Glomerular visceral epithelial cell (primary cell): ENCODE data around the gene WNT11.
A peak's percentile ranks its signal among the peaks of the same experiment; 100 is the strongest.

Experiments
- DNase-seq: peaks from one replicate; pipeline ENCODE4 v3.0.0-alpha.2; 2016; ENCODE audit errors: extremely low spot score

WNT11 gene

DNA sequence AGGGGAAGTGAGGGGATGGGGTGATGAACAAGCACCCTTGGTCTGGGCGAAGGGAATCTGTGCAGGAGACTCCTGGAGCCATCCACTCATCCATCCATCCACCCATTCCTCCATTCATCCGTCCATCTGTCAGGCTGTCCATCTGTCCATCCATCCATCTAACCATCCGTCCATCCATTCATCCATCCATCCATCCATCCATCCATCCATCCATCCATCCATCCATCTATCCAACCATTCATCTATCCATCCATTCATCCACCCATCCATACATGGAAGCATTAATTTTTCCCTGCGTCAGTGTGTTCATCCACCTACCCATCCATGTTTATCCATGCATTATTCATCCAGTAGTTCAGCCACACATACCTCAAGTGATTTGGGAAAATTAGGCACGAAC, 32.0 kb downstream of the WNT11 start:
- no peak for DNase-seq

- no peak for DNase-seq
Observed at GRCh38 chr11:76173663-76174062, 32.6 kb downstream of the WNT11 start.

- no peak for DNase-seq
Observed at GRCh38 chr11:76172583-76172982, 33.7 kb downstream of the WNT11 start.

GRCh38 chr11:76170468-76170867, 35.8 kb downstream of the WNT11 start:
- no peak for DNase-seq

GRCh38 chr11:76169473-76169896, 36.8 kb downstream of the WNT11 start:
- DNase-seq, result no peak

DNA sequence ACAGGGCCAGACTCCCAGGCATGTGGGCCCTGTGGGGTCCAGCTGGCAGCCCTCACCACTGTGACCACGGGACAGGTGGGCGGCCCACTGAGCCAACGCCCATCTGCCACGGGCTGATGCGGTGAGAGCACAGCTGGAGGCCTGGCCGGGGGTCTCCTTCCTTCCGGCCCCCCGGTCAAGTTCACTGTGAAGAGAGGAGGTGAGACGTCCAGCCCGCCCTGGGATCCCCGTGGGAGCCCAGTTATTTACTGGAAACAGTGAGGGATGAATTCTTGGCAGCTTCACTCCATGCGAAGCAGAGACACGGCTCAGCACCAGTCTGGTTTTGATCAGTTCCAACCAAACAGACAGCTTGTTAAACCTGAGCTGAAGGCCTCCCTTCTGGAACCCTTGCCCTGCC, 38.7 kb downstream of the WNT11 start:
- DNase-seq, result no peak

DNA sequence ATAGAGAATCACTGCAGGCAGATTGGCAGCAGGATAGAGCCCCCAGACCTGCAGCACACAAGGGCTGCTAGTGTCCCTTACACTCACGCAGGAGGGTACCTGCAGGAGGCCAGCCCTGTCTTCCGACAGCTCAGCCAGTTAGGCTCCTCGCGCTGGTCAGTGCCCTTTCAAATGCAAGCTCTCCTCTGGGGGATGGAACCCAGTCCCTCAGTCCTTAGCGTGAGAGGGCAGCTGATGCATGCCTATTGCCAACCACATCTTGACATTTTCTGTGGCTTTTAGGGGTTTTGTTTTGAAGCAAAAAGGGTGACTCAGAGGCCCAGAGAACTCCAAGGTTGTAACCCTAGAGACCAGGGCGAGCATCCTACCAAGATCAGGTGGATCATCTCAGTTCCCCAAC, 40.0 kb downstream of the WNT11 start:
- DNase-seq, result peak; percentile 39

DNA sequence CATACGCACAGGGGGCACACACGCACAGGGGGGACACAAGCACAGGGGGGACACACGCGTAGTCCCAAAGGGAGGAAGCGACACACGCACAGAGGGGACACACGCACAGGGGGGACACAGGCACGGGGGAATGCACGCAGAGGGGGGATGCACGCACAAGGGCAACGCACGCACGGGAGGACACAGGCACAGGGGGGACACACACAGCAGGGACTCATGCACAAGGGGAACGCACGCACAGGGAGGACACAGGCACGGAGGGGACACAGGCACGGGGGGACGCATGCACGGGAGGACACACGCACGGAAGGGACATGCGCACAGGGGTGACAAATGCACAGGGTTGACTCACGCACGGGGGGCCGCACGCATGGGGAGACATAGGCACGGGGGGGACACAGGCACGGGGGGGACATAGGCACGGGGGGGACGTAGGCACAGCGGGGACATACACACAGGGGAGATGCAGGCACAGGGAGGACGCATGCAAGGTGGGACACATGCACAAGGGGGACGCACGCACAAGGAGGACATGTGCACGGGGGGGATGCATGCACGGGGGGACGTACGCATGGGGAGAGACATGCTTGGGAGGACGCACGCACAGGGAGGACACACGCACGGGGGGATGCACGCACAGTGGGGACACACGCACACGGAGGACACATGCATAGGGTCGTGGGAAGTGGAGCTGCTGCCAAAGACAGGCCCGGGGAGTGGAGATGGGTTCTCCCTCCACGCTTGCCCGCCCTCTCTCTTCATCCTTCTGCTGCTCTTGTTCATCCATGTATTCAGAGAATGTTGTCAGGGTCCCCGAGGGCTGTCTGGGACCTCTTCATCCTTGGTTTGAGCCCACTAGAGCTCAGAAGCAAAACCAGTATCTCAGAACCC, 41.2 kb downstream of the WNT11 start:
- no peak for DNase-seq

DNA sequence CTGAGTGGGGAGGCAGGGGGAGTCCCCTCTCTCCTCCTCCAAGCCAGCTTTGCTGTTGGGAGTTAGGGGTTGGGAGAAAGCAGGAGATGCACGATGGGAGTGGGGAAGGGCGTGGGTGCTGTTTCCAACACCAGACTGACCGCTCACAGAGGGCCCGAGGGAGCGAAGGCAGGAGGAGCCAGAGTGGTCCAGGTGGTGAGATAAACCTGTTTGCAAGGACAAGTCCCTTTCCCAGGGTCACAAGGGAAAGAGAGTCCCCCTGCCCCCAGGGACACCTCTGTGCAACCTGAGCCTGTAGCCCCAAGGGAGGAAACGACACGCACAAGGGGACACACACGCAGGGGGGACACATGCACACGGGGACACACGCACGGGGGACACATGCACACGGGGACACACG, 42.2 kb downstream of the WNT11 start:
- no peak for DNase-seq

DNA sequence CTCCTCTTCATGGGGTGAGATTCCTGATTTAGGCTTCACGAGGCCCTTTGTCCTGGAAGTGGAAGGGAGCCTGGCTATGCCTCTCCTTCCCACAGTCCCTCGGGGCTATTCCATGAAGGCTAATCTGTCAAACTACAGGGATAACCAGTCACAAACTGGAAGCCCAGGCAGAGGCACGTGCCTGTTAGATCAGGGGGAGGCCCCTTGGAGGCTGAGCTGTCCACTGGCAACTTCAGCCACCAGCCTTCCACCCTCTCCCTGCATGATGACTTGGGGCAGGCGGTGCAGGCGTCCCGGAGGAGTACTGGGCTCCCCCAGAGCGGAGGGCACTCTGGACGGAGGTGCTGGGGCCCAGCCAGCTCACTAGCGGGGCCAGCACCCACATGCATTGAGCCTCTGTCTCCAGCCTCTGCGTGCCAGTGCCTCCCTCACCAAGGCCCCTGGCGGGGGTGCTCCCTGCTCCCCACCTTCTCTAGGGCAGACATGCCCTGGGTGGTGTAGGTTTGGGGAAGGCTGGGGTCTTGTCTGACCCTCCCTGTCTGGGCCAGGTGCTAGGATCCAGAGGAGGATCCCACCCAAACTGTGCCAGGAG, 42.9 kb downstream of the WNT11 start:
- DNase-seq, result no peak

DNA sequence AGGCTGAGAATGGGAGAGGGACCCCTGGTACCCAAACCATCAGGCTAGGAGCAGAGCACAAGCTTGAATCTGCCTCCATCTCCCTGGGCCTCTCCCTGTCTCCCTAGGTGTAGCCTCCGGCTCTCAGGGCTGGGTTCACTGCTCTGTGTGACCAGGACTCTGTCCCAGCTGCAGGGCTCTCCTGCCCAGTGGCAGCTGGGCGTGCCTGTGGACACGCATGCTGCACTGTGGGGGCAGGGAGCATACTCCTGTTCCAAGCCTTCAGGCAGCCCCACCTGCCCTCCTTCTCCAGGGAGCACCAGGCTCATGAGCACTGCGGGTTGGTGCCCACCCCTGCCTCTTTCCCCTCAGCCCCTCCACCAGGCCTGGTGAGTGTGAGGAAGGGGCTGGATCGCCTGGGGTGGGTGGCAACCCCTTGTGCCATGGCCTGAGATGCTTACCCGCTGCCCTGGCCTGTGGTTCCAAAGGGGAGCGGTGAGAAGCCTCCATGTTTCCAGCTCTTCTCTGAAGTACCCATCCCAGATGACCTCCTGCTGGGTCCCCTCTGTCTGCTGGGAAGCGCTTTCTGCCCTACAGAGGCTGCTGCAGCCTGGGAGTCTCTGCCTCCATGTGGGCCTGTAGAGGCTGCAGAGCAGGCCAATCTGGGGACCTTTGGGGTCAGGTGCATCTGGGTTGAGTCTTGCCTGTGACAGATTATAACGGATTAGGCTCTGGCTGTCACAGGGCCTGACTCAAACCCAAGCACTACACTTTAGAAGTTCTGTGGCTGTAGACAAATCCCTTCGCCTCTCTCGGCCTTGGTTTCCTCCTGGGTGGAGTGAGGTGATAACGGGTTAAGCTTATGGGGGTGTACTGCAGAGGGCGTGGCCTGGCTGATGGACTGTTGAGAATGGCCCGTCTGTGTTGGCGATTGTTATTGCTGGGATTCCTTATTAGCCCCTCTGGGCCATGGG, 43.7 kb downstream of the WNT11 start:
- no peak for DNase-seq

DNA sequence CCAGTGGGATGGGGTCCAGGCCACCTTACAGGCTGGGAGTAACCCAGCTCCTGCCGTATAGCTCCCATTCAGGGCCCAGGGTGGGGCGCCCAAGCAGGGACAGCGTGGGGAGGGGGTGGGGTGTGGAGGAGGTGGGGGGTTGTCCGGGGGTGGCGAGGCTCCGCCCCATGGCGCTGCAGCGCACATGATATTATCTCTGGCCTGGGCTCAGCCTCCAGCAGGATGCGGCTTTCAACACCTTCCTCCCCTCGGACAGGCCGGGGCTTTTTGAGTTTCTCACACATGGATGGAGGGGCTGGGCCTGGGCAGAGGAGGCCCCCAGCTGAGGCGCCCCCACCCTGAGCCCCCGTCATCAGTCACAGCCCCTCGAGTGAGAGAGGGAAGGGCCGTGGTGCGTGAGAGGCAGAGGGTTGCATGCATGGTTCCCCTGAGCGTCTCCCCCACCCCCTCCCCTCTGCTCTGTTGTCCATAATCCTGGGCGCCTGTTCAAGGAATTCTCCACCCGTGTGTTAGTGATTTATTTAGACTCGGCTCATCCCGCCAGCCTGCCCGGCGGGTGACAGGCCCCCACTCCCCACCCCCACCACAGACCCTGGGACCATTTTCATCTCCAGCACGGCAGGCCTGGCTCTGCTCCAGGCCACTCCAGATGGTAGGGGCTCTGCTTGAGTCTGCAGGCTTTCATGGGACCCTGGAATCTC, 44.9 kb downstream of the WNT11 start:
- no peak for DNase-seq

DNA sequence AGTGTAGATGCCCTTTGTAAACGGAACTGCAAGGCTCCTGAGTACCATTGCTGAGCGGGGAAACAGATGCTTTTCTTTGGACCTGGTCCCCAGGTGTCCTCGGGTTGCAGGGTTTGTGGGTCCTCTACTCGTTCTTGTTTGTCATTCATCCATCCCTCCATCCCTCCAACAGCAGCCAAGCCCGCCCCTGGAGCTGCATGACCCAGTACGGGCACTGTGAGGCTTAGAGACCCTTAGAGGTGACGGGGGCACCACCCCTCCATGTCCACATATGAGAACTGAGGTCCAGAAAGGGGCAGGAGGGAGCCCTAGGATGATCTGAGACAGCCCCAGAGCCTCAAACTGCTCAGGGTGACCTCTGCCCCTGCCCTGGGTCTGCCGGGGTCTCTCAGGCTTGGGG, 45.4 kb downstream of the WNT11 start:
- DNase-seq, result no peak

DNA sequence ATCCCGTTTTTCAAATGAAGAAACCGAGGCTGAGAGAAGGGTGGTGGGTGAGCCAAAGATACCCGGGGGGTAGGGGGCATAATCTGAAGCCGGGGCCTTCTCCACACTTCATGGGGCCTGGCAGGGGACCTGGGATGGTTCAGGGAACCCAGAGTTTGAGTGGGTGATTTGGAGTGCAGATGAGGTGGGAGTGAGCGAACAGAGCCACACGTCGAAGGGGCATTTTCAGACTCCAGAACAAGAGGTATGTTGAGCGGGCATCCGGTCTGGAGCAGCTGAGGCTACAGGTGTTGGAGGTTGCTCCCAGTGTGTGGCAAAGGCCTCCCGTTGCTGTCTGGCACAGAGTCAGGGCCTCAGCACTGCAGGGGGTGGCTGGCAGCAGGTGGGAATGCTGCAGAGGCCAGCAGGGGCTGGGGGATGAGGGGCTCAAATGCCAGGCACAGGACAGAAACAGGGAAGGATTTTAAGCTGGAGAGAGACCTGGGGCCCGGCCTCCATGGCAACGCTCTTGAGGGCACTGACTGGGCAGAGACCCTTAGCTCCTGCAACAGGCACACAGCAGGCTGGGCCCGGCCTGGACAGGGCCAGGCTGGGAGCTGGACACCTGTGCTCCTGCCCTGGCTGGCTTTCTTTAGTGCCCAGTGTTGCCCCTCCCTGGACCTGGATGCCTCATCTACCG, 46.2 kb downstream of the WNT11 start:
- no peak for DNase-seq

GRCh38 chr11:76159303-76159937, 46.9 kb downstream of the WNT11 start:
- no peak for DNase-seq

- DNase-seq, result no peak
Observed at GRCh38 chr11:76158394-76159302, 47.7 kb downstream of the WNT11 start.

GRCh38 chr11:76157891-76158290, 48.4 kb downstream of the WNT11 start:
- DNase-seq, result no peak

DNA sequence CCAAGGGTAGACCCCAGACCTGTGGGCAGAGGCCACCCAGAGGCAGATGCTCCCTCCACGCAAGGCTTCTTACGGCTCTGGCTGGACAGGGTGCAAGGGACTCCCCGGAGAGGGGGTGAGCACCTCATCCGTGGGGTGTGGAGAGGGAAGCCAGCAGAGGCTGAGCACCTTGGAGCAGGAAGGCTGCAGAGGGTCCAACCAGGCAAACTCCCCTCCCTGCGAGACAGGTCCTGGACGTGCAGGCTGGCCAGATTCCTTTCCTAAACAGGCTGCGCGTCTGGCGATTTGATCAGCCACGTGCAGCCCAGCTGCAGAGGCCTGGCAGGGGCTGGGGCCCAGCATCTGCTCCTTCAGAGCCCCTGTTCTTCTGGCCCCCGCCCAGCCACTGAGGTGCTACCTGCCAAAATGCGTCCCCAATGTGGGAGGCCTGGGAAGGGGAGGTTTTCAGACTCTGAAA, 49.3 kb downstream of the WNT11 start:
- DNase-seq, result no peak

DNA sequence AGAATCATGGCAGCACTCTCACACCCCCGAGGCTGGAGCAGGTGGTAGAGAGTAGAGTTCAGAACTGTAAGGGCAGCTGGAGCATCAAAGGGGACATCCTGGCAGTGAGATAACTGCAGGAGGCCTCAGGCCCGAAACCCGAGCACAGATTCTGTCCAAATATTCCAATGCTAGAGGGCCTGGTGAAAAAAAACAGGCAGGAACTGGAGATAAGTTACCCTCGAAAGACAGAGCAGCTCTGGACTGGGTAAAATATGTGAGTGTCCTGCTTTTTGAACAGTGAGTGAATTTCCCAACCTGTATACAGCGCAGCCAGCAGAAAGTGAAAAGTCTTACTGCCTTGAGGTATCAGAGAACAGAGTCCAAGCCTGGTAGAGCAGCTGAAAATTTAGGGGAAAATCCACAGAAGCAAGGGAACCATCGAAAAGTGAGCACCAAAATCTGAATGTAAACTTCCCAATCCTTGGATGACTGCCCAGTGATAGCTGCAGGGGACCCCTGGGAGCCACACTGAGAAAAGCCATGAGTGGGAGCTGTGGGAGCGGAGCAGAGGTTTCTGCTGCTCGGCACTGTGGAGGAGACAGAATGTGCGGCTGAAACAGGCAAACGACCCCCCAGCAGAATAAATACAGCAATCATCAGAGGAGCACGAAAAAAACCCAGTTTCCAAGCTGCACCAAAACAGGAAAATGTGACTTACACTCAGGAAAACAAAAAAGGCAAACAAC, 50.6 kb downstream of the WNT11 start:
- DNase-seq, result no peak
